GM19438 (cell line): Measurements from ENCODE around the gene IFITM5.
"Not testable (repeated sequence)": the region's sequence is repeated elsewhere in the genome, so short reads cannot be mapped to it uniquely, and the experiment has no call there.

Experiments
- ATAC-seq: cut with Tn5 transposase; IDR thresholded peaks from one replicate; pipeline ENCODE4 v1.9.1; 2021; ENCODE audit warnings: low read depth; ENCODE audit not compliant: unreplicated experiment

Gene IFITM5

DNA sequence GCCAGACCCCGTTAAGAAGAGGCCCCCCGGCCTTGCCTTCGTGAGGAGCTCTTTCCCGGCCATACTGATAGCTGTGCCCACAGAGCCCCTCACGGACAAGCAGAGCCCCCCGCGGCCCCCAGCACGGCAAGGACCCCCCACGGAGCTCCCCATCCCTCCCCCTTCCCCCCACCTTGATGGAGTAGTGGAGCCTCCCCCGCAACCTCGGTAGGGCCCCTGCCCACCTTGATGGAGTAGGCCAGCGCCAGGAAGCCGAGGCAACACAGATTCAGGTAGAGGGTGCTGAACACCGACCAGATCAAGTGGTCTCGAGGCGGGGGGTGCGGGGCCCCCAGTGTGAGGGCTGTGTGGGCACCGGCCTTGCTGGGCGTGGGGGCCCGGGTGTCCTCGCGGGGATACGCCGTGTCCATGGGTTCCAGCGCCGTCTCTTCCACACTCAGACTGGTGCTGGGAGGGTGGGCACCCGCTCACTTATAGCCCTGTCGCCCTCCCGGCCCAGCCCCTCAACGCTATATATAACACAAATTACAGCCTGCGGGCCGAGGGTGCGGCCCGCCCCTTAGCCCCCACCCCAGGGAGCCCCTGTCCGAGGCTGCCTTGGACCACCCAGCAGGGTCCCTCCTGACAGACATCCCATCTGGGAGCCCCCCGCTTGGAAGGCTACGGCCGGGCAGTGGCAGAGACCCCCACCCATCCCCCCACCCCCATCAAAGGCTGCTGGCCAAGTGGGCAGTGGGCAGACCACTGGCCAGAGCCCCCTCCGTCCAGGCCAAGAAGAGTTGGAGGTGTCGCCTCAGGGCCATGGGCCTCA is at the start of gene IFITM5:
TSS of gene IFITM5 (minus strand) at position 446 of the 811 bp plus-strand sequence. CDS start at position 410, 36 bp downstream.
- no peak for ATAC-seq

- no peak for ATAC-seq
Observed at GRCh38 chr11:346529-346928, 47.2 kb upstream of the IFITM5 start.

GRCh38 chr11:344836-345578 is 45.7 kb upstream of the IFITM5 start:
- ATAC-seq, result no peak

DNA sequence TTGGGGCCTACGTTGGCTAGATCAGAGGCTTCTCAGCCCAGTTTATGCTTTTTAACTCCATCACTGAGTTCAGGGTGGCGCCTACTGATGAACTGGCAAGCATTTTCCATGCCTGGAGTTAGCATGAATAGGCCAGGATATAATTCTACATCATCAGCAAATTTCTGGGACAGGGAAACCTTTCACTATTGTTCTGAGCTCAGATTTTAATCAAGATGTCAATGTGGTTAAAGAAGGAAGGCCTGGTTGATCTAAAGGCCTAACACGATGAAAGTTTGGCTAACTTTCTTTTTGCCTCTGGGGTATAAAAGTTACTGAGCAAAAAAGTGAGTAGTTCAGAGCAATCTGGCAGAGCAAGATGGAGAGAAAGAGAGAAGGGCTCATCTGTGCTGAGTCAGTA is 43.0 kb upstream of the IFITM5 start:
- no peak for ATAC-seq

DNA sequence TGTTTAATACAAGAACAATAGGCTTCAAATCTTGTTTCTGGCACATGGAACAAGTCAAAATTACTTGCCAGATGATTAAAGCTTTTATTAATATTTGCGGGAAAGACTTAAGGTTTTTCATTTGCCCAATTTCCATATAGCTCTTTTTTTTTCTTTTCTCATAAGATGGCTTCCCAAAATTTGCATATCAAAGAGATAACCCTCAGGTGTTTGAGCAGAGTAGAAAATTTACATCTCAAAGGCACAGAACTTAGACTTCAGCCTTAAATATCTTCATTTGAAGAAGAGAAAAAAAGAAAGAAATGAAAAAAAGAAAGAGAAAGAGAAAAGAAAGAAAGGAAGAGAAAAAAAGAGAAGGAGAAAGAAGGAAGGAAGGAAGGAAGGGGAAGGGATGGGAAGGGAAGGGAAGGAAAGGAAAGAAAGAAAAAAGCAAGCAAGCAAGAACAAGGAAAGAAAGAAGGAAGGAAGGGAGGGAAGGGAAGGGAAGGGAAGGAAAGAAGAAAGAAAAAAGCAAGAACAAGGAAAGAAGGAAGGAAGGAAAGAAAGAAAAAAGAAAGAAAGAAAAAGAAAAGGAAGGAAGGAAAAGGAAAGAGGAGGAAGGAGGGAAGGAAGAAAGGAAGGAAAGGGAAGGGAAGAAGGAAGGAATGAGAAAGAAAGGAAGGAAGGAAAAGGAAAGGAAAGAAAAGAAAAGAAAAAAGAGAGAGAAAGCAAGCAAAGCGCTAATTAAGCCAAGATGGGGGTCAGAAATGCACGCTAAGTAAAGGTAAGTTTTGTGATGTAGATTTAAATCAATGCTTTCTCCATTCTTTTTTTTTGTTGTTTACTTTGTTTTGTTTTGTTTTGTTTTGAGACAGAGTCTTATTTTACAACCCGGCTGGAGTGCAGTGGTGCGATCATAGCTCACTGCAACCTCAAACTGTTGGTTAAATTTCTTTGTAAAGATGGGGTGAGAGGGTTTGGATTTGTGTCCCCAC is 41.5 kb upstream of the IFITM5 start:
- no peak for ATAC-seq

DNA sequence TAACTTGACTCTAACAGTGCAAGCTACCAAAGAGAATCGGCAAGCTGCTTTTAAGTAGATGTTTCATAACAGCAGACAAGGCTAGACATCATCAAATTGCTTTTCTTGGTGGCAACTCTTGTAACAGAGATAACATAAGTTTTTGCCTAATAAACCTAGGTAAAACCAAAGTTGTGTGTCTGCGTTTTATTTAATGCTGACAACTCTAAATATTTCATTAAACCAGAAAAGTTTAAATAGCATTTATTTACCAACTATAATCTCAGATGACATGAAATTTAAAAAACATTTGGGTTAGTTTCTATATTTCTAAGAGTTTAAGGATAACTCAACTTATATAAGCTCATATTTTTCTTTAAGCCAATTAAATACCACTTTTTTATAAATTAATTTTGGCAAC is 40.6 kb upstream of the IFITM5 start:
- ATAC-seq, result no peak

GRCh38 chr11:337711-338110 is 38.4 kb upstream of the IFITM5 start:
- ATAC-seq, result no peak

- no peak for ATAC-seq
Observed at GRCh38 chr11:336659-337198, 37.4 kb upstream of the IFITM5 start.

DNA sequence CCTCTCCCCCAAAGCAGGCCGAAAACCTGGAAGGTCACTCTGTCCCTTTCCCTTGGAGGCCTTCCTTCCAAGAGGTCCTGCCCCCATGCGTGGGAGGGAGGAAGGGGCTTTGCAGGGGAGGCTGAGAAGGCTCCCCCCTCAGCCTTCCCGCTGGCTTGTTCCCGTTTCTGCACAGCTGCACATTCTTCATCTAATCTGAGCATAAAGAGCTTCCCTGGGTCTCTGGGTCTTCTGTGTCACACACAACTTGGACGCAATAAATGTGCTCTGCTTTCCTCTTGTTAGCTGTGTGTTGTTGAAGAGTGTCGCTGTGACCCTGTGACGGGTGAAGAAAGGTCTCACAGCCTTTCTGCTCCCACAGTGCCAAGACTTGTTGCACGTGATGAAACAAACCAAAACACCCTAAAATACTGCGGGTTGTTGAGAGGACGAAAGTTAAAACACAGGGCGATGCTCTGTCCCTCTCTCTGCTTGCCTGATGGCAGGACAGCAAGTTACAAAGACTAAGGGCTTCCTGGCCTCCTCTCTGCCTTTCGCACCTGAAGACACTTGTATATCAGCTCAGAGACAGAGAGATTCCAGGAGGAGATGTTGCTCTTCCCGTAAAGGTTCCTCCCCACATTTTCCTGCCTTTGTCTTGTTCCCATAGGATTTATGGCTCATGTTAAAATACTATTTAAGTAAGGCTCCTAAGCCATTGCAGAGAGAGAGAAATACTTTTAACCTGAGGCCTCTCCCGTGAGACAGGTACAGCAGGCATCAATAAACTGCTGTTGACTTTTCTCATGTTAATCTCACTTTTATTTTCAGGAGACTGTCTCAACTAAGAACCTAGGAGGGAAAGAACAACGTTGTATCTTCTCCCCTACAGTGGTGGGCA is 36.7 kb upstream of the IFITM5 start:
- no peak for ATAC-seq

DNA sequence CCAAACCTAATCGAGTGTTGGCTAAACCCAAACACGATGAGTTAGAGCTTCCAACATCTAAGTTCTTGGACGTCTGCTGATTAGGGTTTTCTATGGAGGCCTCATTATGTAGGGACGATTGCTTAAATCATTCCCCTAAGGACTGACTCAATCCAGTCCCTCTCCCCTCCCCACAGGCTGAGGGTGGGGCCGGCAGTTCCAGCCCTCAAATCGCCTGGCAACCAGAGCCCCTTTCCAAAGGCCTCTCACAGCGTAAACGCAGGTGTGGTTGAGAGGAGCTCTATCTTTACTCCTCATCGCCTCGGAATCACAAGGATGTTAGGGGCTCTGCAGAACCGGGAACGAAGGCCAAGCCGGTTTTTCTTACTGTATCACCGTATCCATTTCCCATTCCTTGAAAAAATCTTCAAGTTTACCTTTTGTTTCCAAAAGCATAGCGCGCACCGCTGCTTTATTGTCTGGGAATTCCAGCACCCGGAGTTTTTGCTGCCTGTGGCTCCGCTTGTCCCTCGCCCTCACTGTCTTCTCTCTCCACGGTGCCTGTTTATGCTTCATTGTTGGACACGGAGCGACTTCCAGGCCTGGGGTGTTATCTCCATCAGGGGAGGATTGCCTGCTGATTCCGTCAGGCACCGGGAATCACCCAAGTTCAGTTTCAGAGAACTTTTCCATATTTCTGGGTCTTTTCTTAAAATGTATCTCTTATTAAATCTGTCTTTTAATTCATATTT is 35.1 kb upstream of the IFITM5 start:
- no peak for ATAC-seq

DNA sequence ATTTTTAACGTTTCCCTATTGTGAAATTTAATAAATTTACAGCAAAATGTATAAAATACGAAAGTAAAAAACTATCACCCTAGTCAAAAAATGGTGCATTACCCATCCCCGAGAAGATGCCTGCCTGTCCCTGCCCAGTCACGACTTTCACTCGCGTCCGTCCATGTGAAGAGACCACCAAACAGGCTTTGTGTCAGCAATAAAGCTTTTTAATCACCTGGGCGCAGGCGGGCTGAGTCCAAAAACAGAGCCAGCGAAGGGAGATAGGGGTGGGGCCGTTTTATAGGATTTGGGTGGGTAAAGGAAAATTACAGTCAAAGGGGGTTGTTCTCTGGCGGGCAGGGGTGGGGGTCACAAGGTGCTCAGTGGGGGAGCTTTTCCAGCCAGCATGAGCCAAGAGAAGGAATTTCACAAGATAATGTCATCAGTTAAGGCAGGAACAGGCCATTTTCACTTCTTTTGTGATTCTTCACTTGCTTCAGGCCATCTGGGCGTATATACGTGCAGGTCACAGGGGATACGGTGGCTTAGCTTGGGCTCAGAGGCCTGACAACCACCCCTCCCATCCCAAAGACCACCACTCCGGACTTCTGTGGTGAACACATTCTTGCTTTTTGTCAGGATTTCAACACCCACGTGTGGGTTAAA is 34.4 kb upstream of the IFITM5 start:
- not testable (repeated sequence) for ATAC-seq

- ATAC-seq, result no peak
Observed at GRCh38 chr11:332651-333480, 33.5 kb upstream of the IFITM5 start.

DNA sequence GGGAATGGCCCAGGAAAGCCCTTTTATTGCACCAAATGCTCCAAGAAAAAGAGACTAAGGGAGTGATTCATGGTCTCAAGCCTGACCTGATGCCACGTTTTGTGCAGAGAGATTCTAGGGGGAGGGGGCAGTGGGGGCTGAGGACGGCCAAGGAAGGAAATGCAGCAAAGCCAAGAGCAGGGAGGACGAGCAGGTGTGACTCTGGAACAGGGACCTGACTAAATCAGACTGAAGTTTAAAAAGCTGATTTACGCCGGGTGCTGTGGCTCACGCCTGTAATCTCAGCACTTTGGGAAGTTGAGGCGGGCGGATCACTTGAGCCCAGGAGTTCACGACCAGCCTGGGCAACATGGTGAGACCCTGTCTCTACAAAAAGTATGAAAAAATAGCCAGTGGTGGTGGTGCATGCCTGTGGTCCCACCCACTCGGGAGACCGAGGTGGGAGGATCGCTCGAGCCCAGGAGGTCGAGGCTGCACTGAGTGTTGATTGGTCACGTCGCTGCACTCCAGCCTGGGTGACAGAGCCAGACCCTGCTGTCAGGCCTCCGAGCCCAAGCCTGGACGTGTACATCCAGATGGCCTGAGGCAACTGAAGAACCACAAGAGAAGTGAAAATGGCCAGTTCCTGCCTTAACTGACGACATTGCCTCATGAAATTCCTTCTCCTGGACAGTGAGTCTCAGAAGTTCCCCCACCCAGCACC is 32.2 kb upstream of the IFITM5 start:
- no peak for ATAC-seq

- no peak for ATAC-seq
Observed at GRCh38 chr11:330694-331357, 31.5 kb upstream of the IFITM5 start.

GRCh38 chr11:330307-330693 is 31.0 kb upstream of the IFITM5 start:
- no peak for ATAC-seq

GRCh38 chr11:329886-330253 is 30.5 kb upstream of the IFITM5 start:
- no peak for ATAC-seq
